Measurements from ENCODE around the gene EDEM3.
"Not testable (repeated sequence)": the region's sequence is repeated elsewhere in the genome, so short reads cannot be mapped to it uniquely, and the experiment has no call there.

The EDEM3 gene

DNA sequence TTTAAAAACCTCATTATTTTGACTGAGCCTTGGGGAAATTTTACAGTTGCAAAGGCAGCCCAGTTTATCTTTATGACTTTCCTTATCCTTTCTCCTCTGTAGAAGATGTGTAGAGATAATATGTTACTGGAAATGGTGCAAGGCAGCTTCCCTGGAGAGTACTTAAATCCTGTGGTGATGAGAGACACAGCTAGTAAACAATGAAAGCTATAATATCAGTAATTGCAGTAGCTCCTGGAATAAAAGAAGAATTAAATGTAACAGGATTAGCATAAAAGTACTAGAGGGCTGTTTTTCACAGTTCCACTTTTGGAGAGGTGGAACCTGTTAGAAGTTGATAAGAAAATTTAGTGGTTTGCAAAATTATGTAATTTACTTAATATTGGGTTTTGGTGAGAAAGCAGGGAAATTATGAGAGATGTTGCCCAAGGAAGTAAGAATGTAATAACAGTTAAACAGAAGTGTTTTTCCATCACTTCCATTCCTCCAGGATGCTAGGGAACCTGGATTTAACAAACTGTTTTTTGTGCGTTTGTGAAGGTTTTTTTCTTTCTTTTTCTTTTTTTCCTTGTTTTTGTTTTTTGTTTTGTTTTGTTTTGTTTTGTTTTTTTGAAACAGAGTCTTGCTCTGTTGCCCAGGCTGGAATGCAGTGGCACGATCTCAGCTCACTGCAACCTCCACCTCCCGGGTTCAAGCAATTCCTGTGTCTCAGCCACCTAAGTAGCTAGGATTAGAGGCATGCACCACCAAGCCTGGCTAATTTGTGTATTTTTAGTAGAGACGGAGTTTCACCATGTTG lies 15.7 kb upstream of the EDEM3 start:
- no peak for DNase-seq (ENCODE audit: low read depth, low spot score)

- DNase-seq (ENCODE audit: low read depth, low spot score): no peak
Measured at GRCh38 chr1:184769241-184769640, 14.6 kb upstream of the EDEM3 start.

DNA sequence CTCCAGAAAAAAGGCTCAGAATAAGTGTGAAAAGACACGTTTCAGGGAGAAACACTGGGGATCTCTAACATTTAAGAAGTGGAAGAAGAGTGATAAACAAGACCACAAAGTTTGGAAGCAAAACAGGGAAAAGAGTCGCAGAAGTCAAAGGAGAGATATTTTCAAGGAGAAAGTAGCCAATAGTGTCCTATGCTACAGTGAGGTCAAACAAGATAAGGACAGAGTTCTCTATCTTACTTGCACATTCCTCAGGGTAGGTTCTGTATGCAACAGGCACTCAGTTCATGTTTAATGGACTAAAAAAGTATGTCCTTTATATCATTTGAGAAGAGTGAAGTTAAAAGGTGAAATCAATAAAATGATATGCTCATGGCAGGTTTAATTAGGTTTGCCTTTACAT lies 13.8 kb upstream of the EDEM3 start:
- DNase-seq (ENCODE audit: low read depth, low spot score): no peak

- DNase-seq (ENCODE audit: low read depth, low spot score): no peak
Measured at GRCh38 chr1:184767591-184767990, 12.9 kb upstream of the EDEM3 start.

DNA sequence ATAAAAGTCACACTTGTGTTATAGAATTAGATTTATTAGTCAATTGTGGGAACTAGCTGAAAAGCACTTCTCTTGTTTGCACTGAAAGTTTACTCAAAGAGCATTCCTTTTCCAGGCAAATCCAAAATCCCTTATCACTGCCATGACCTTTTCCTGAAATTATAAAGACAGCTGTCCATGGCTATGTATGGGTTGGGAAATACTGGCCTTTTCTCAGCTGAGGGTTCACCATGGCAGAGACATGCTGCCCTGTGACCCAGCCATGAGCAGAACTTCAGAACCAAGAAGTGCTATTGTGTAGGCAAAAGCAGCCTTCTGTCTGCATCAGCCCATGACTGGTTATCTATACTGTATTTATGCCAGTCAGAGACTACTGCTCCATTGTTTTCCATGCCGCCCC lies 9.8 kb upstream of the EDEM3 start:
- no peak for DNase-seq (ENCODE audit: low read depth, low spot score)

DNA sequence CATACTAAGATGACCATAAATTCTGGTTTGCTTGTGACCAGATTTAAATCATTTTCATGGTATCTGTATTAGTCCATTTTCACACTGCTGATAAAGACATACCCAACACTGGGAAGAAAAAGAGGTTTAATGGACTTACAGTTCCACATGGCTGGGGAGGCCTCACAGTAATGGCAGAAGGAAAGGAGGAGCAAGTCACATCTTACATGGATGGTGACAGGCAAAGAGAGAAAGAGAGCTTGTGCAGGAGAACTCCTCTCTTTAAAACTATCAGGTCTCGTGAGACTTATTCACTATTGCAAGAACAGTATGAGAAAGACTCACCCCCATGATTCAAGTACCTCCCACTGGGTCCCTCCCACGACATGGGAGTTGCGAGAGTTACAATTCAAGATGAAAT lies 8.9 kb upstream of the EDEM3 start:
- not testable (repeated sequence) for DNase-seq (ENCODE audit: low read depth, low spot score)

DNA sequence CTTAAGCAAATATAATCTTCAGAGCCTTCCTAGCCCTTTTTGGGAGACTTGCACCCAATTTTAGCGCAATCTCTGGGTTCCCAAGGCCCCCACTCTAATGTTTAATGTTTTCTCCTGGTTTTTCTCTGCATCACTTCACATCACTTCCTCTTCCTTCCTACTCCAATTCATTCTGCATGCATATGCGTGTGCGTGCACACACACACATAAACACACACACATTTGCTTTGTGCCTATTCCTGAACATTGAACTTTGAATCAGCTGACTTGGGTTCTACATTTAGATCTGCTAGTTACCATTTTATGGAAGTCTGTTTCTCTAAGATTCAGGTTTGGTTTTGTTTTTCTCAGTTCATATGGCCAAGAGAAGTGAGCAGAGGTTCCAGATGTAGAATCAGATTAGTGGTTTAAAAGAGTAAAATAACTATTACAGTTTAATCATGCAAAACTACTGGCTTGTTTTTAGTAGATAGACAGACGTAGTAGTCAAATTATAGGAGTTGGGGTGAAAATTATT lies 7.4 kb upstream of the EDEM3 start:
- DNase-seq (ENCODE audit: low read depth, low spot score): no peak

- no peak for DNase-seq (ENCODE audit: low read depth, low spot score)
Measured at GRCh38 chr1:184759651-184760050, 5.0 kb upstream of the EDEM3 start.

DNA sequence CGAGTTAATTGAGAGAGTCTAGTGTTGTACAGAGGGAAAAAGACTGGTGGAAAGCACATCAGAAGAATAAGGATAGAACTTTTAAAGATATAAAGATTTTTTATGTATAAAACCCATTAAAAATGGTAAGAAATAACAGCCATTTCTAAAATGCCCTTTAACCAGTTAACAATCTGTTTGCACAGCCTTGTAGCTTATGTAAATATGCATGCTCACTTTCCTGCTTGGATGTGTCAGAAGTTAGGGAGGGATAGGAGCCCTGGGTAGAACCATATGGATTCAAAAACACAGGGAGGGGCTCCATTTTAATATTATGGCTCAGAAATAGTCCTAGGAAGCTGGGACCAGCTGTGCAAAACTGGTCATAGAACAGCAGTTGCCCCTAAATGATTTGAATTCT lies 4.5 kb upstream of the EDEM3 start:
- no peak for DNase-seq (ENCODE audit: low read depth, low spot score)

DNA sequence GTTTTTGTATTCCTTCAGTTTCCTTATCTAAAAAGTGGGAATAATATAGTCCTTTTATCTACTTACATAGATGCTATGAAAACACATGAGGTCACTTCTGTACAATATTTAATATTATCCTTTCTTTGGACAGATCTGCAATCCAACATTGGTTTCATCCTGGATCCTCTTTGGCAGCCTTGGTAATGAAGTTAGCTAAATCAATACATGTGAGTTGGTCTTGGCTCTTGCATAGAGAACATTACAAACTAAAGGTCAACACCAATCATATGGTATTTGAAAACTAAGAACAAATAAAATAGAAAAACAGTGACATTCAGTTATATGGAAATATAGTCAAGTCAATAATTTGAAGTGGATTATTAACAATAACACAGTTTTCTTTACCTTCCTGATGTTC lies 3.2 kb upstream of the EDEM3 start:
- DNase-seq (ENCODE audit: low read depth, low spot score): no peak

- no peak for DNase-seq (ENCODE audit: low read depth, low spot score)
Measured at GRCh38 chr1:184757406-184757805, 2.7 kb upstream of the EDEM3 start.

GRCh38 chr1:184755226-184756065 lies 788 bp upstream of the EDEM3 start:
- DNase-seq (ENCODE audit: low read depth, low spot score): peak; percentile 6

DNA sequence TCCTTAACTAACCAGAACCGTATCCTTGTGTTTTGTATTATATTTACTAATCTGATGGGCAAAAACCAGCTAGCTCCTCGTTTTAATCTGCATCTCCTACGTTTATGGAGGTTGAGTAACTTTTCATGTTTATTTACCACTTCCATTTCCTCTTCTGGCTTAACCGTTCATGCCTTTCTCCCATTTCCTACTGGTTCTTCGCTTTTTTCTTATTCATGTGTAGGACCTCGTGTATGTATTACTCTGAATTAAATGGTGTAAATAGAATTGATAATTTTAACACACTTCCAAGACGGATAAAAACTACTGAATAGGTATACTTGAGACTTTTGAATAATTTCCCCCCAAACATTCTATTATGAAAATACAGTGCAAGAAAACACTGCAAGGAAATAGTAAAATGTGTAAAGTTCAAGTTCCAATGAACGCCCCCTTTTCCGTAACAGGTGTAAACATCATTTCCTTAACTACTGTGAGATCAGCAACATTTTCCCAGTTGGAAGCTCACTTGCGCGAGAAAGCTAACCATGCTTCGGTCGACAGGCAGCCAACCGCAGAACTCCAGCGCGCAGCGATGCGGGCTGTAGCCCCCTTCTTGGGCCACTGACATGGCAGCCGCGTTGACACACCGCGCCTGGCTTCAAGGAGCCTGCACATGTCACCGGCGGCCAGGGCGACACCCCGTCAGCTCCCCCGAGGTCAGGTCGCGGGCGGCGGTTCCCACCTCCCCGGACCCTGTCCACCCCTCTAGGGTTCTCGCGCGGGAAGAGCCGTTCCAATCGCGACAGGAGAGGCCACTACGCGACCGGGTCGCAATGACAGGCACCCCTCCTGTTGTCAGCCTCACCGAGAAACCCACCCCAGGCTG lies 816 bp downstream of the EDEM3 start:
- peak; percentile 16 for DNase-seq (ENCODE audit: low read depth, low spot score)

DNA sequence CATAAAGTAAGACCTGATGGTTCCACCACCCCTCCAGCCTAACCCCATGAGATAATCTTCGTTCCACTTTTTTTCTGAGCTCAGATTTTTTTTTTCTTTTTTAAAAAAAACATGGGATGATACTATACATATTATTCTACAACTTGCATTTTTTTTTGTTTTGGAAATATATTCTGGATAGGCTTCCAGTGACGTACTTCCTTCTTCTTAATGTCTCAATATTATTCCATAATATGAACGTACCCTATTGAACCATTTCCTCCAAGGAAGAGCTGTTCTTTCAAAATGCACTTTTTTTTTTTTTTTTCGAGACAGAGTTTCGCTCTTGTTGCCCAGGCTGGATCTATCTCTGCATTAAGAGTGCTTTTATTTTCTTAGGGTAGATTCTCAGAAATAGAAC lies 1.5 kb downstream of the EDEM3 start:
- no peak for DNase-seq (ENCODE audit: low read depth, low spot score)

DNA sequence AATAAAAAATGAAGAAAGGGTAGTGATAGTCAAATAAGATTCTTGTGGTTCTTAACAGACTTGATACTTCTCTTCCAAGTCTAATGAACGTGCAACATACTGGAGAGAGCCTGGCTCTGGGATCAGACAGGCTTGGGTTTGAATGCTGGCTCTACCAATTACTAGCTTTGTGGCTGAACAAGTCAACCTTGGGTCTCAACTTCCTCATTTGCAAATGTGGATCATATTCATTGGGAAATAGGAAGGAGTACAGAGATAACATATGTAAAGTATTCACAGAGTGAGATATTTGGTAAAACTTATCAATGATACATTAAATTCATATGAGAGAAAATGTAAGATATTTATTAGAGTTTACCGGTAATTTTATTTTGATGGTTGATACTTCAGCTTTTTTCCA lies 2.0 kb downstream of the EDEM3 start:
- DNase-seq (ENCODE audit: low read depth, low spot score): no peak

DNA sequence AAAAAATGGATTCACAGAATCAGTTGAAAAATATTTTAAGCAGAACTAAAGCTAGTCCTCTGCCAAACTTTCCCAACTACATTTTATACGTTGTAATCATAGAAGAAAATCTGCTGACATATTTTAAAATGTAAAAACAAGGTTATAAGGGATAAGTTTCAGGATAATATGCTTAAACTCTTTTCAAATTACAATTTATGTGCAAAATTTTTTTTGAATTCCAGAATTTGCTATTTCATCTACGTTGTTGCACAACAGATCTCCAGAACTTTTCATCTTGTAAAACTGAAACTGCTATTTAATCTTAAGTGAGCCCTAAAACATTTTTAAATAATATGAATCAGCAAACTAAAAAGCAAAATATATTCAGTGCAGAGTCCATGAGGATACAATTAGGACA lies 5.9 kb downstream of the EDEM3 start:
- no peak for DNase-seq (ENCODE audit: low read depth, low spot score)

GRCh38 chr1:184747089-184747955 lies 7.3 kb downstream of the EDEM3 start:
- no peak for DNase-seq (ENCODE audit: low read depth, low spot score)

DNA sequence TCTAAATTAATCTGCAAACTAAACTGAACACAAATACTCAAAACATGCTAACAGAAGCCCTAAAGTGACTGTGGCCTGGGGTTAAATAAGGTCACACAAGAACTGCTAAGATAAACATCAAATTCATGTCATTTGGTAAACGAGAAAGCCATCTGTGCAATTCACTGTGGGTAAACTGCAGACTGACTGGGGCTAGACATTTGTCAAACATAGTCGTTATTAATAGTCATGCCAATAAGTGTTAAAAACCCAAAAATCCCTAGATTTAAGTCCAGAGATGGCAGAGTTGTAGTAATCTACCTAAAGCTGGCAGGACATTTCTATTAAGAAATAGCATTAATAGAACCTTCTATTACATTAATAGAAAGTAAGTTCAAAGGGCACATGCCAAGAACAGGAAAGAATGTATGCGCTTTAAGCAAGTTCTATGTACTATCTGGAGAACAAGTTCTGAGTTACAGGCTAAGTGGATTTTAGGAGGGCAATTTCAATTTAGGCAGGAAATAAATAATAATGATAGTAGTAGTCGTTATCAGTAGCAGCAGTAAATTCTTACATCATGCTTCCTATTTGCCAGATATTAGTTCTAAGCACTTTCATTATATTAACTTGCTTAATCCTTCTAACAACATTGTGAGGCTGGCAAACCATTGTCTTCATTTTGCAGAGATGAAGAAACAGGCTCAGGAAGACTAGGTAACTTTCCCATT lies 8.6 kb downstream of the EDEM3 start:
- peak; percentile 10 for DNase-seq (ENCODE audit: low read depth, low spot score)

DNA sequence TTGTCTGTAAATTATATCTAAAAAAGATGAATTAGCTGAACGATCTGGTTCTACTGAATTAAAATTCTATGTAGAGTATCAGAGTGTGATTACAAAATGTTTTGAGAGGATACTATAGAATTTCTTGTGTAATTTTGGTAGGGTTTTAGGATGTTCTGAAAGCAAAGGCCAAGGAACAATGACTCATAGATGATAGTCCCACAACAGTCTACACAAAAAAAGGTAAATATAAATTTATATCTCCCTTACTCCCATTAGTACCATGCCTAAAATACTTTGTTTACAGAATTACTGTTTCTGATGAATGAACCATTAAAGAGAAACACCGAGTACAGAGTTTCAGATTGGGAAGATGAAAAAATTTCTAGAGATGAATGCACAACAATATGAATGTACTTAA lies 9.5 kb downstream of the EDEM3 start:
- DNase-seq (ENCODE audit: low read depth, low spot score): no peak

GRCh38 chr1:184743062-184743756 lies 11.4 kb downstream of the EDEM3 start:
- DNase-seq (ENCODE audit: low read depth, low spot score): peak; percentile 19

Data from activated CD4-positive, CD25-positive, alpha-beta regulatory T cell treated with anti-CD3 and anti-CD28 coated beads, Interleukin-2, amount 50 U/mL, for 16 hours (primary cell).